ENCODE measurements around the gene ZMYND8.

DNA sequence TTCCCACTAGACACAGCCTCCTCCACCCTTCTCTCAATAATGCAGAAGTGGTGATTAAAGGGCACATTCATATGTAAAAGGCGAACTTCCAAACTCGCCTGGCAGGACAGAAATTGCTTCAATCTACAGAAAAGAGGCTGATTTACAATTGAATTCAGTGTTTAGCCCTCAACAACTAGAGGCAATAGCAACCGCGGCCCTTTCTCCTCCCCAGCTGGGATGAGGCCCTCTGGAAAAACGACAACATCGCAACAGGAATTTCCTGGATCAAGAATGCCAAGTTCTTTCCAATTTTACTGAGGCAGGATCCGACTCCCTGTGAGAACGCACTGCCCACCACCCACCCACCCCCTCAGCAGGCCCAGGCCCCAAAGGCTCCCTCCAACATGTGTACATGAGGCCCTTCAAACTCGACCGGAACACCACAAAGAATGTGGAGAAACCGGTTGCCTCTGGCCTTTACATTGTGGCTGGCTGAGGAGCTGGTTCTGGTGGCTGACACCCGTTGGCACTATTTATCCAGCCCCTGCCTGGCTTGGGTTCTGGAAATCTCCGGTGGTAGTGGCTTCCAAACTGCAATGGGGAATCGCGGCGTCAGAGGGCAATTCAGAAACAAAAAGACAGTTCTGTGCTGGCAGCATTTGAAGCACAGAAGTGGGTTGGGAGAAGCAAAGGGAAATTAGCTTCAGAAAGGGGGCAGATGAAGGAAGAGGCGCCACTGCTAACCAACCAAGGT, 36.8 kb downstream of the ZMYND8 start:
- TF ChIP-seq, protein P1, sequence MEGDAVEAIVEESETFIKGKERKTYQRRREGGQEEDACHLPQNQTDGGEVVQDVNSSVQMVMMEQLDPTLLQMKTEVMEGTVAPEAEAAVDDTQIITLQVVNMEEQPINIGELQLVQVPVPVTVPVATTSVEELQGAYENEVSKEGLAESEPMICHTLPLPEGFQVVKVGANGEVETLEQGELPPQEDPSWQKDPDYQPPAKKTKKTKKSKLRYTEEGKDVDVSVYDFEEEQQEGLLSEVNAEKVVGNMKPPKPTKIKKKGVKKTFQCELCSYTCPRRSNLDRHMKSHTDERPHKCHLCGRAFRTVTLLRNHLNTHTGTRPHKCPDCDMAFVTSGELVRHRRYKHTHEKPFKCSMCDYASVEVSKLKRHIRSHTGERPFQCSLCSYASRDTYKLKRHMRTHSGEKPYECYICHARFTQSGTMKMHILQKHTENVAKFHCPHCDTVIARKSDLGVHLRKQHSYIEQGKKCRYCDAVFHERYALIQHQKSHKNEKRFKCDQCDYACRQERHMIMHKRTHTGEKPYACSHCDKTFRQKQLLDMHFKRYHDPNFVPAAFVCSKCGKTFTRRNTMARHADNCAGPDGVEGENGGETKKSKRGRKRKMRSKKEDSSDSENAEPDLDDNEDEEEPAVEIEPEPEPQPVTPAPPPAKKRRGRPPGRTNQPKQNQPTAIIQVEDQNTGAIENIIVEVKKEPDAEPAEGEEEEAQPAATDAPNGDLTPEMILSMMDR (IDR thresholded peaks at IDR 0.05; ENCODE audit: low read length): no peak
- no peak for TF ChIP-seq EZH2 (IDR thresholded peaks at IDR 0.05; ENCODE audit: borderline replicate concordance, low read length)

Measured in OCI-LY1 (cell line).